ENCODE data around the gene TSPAN31. TPM values are rescaled to one million over a fixed set of nuclear protein-coding genes. Genes with fewer than 3 reads are reported as not detected.

TSPAN31 gene
- polyA plus RNA-seq, 12 donors: 40.6 to 55.8 (median 46.6) TPM; not detected in 1

DNA sequence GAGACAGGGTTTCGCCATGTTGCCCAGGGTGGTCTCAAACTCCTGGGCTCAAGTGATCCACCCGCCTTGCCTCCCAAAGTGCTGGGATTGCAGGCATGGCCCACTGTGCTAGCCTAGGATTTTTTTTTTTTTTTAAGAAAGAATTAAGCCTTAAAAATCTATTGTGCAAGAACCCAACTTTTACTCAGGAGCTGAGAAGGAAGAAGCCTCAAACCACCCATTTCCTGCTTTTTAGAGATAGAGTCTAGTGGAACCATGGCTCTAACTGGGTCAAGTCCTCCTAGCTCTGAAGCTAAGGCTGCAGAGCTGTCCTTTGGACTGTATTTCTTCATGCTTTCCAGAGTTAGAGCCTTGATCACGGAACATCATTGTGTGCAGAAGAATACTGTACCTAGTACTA, 36.4 kb downstream of the TSPAN31 start:
- DNase-seq: no peak

- no peak for DNase-seq
Measured at GRCh38 chr12:57781801-57782200, 37.0 kb downstream of the TSPAN31 start.

DNA sequence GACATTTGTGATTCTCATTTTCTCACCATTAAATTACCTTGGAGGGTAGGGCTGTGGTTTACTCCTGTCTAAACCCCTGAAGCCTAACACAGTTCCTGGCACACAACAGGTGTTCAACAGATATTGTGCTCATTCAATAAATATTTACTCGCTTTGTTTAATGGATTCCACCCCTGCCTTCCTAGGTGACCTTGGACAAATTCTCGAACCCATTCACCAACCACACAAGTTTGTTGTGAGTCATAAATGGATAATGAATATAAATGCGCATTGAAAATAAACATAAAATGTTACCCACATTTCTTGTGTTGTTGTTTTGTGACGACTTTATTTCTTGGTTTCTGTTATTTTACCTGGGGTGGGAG, 37.4 kb downstream of the TSPAN31 start:
- no peak for DNase-seq

- peak; percentile 97 for DNase-seq
Measured at GRCh38 chr12:57782608-57783465, 38.0 kb downstream of the TSPAN31 start, which contains the start of gene TSFM. Gene TSFM, plus strand, starts transcription at chr12:57782787. Its CDS starts 15 bp downstream, at chr12:57782802.

GRCh38 chr12:57783466-57783801, 38.6 kb downstream of the TSPAN31 start:
- DNase-seq: no peak

DNA sequence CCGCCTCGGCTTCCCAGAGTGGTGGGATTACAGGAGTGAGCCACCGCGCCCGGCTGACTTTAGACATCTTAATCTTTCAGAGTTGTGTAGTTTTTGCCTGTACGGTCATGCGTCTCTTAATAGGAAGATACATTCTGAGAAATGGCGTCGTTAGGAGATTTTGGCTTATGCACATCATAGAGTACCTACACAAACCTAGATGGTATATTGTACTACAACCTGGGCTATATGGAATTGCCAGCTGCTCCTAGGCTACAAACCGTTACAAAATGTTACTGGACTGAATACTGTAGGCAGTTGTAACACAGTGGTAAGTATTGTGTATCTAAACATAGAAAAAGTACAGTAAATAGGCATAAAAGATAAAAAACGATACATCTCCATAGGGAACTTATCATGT, 39.0 kb downstream of the TSPAN31 start:
- no peak for DNase-seq

DNA sequence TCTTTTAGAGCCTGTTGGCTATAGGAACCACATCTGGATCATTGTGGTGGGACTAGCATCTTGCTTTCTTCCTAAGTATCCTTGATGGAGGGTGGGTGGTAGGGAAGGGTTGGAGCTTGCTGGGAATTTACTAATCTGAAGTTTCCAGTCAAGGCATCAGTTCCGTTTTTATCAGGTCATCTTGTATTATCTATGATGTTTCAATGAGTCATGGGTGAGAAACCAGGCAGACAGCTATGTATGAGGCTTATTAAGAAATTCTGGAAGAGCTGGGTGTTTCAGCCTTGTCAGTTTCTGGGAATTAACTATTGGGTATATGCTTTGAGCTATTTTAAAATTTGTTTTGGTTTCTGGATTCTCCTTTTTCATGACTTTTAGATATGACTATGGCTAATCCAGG, 49.1 kb downstream of the TSPAN31 start:
- DNase-seq: no peak

DNA sequence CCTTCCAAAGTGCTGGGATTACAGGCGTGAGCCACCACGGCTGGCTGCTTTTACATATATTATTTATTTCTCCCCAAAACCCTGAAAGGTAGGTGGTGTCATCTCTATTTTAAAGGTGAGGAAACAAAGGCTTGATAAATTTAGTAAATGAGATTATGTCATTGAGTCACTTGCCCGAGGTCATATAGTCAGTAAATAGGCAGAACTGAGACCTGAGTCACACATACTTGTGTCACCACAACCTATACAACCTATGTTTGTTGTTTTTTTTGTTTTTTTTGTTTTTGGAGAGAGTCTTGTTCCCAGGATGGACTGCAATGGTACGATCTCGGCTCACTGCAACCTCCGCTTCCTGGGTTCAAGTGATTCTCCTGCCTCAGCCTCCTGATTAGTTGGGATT, 50.5 kb downstream of the TSPAN31 start:
- DNase-seq: no peak

- no peak for DNase-seq
Measured at GRCh38 chr12:57796996-57797395, 52.2 kb downstream of the TSPAN31 start.

DNA sequence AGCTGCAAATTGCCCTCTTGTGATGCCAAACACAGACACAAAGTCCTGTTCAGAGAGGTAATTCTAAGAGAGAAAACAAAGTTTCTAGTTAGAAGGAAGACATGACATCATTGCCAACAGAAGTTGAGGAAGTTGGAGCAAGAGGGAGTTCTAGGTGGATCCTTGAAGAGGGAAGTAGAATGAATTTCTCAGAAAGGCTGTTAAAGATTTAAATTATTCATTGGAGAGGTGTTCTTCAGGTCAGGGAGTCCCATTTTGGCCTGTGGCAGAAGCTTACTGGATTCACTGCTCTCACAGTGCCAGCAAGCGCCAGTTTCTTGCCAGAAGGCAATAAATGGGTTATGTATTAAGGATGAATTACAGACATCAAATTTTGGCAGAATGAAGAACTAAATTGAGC, 53.1 kb downstream of the TSPAN31 start:
- no peak for DNase-seq

Other genes starting within 250 kb of the TSPAN31 start
- gene DDIT3, start 224.5 kb upstream of the TSPAN31 start, polyA plus RNA-seq (ENCODE audit: insufficient read length in 12 of 12): 10 to 100 TPM in 10 of 12 donors, 1 to 10 TPM in 1, not detected in 1; 8.5 to 15.6 (median 13.2) TPM
- gene MBD6, start 222.2 kb upstream of the TSPAN31 start, polyA plus RNA-seq (ENCODE audit: insufficient read length in 12 of 12): 10 to 100 TPM in 11 of 12 donors, not detected in 1; 28.7 to 61.8 (median 39.2) TPM
- 100 to 1,000 TPM in 11 of 12 donors, not detected in 1; 142 to 314 (median 155) TPM for gene DCTN2, start 197.8 kb upstream of the TSPAN31 start, polyA plus RNA-seq (ENCODE audit: insufficient read length in 12 of 12)
- 1 to 10 TPM in 1 of 12 donors, under 1 TPM in 10, not detected in 1; 0.04 to 5.2 (median 0.21) TPM for gene KIF5A, start 195.0 kb upstream of the TSPAN31 start, polyA plus RNA-seq (ENCODE audit: insufficient read length in 12 of 12)
- 10 to 100 TPM in 11 of 12 donors, not detected in 1; 11.2 to 20.7 (median 12.2) TPM for gene PIP4K2C, start 153.8 kb upstream of the TSPAN31 start, polyA plus RNA-seq (ENCODE audit: insufficient read length in 12 of 12)
- 10 to 100 TPM in 11 of 12 donors, not detected in 1; 20.8 to 48.7 (median 27.1) TPM for gene DTX3, start 140.2 kb upstream of the TSPAN31 start, polyA plus RNA-seq (ENCODE audit: insufficient read length in 12 of 12)
- 10 to 100 TPM in 11 of 12 donors, not detected in 1; 24.8 to 40.3 (median 34.3) TPM for gene ARHGEF25, start 133.6 kb upstream of the TSPAN31 start, polyA plus RNA-seq (ENCODE audit: insufficient read length in 12 of 12)
- gene B4GALNT1, start 111.8 kb upstream of the TSPAN31 start, polyA plus RNA-seq (ENCODE audit: insufficient read length in 12 of 12): 10 to 100 TPM in 1 of 12 donors, 1 to 10 TPM in 10, not detected in 1; 1.7 to 12.2 (median 2.6) TPM
- gene OS9, start 50.9 kb upstream of the TSPAN31 start, polyA plus RNA-seq (ENCODE audit: insufficient read length in 12 of 12): 100 to 1,000 TPM in 10 of 12 donors, 10 to 100 TPM in 1, not detected in 1; 98.8 to 179 (median 121) TPM
- gene AGAP2, start 6.3 kb upstream of the TSPAN31 start, polyA plus RNA-seq (ENCODE audit: insufficient read length in 12 of 12): 10 to 100 TPM in 3 of 12 donors, 1 to 10 TPM in 8, not detected in 1; 5.4 to 36.1 (median 8.7) TPM
- 100 to 1,000 TPM in 11 of 12 donors, not detected in 1; 106 to 176 (median 131) TPM for gene CDK4, start 7.3 kb downstream of the TSPAN31 start, polyA plus RNA-seq (ENCODE audit: insufficient read length in 12 of 12)
- gene MARCHF9, start 10.1 kb downstream of the TSPAN31 start, polyA plus RNA-seq (ENCODE audit: insufficient read length in 12 of 12): 10 to 100 TPM in 3 of 12 donors, 1 to 10 TPM in 8, not detected in 1; 5.1 to 12.2 (median 7.8) TPM
- gene CYP27B1, start 22.0 kb downstream of the TSPAN31 start, polyA plus RNA-seq (ENCODE audit: insufficient read length in 12 of 12): 1 to 10 TPM in 5 of 12 donors, under 1 TPM in 5, not detected in 2; 0.43 to 1.6 (median 0.86) TPM
- 10 to 100 TPM in 11 of 12 donors, not detected in 1; 17.1 to 31.8 (median 24.4) TPM for gene METTL1, start 27.1 kb downstream of the TSPAN31 start, polyA plus RNA-seq (ENCODE audit: insufficient read length in 12 of 12)
- gene EEF1AKMT3, start 27.6 kb downstream of the TSPAN31 start, polyA plus RNA-seq (ENCODE audit: insufficient read length in 12 of 12): 10 to 100 TPM in 1 of 12 donors, 1 to 10 TPM in 10, not detected in 1; 5.5 to 13.3 (median 7.6) TPM
- 10 to 100 TPM in 11 of 12 donors, not detected in 1; 19.0 to 32.7 (median 27.3) TPM for gene TSFM, start 37.7 kb downstream of the TSPAN31 start, polyA plus RNA-seq (ENCODE audit: insufficient read length in 12 of 12)
- 10 to 100 TPM in 10 of 12 donors, 1 to 10 TPM in 1, not detected in 1; 8.7 to 35.0 (median 25.0) TPM for gene AVIL, start 73.7 kb downstream of the TSPAN31 start, polyA plus RNA-seq (ENCODE audit: insufficient read length in 12 of 12)
- gene CTDSP2, start 101.7 kb downstream of the TSPAN31 start, polyA plus RNA-seq (ENCODE audit: insufficient read length in 12 of 12): 100 to 1,000 TPM in 11 of 12 donors, not detected in 1; 178 to 219 (median 201) TPM
- 10 to 100 TPM in 7 of 12 donors, 1 to 10 TPM in 4, not detected in 1; 4.6 to 14.1 (median 11.4) TPM for gene ATP23, start 196.5 kb downstream of the TSPAN31 start, polyA plus RNA-seq (ENCODE audit: insufficient read length in 12 of 12)

Measured in muscle of arm (tissue), 12 donors.